ENCODE data around the gene DNLZ. TPM values are rescaled to one million over a fixed set of nuclear protein-coding genes. Genes with fewer than 3 reads are reported as not detected.

The DNLZ gene
- total RNA-seq, 1 experiment from 2014 or later: 26.5 TPM

DNA sequence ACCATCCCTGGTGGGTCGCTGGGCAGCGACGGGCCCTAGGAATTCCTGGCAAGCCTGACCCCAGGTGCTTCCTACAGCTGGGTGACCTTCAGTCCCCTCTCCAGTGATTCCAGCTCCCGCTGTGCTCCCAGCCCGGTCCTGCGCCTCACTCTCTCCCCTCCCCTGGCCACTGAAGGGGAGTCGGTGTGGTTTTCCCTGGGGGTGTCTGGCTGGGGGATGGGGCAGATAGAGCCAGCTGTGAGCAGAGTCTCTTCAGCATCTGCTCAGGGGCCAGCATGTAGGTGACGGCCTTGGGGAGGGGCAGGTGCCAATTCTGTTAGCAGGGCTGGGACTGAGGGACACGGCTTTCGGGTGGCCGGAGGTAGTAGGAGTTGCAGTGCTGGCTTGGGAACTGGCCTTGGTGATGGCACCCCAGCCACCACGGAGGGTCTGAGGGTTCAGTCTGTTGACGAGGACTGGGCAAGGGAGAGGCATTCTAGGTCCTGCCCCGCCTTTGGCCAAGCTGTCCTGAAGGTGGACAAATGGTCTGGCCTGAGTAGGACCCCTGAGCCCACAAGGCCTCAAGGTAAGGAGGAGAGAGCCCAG, 33.0 kb downstream of the DNLZ start:
- TF ChIP-seq, protein P1, sequence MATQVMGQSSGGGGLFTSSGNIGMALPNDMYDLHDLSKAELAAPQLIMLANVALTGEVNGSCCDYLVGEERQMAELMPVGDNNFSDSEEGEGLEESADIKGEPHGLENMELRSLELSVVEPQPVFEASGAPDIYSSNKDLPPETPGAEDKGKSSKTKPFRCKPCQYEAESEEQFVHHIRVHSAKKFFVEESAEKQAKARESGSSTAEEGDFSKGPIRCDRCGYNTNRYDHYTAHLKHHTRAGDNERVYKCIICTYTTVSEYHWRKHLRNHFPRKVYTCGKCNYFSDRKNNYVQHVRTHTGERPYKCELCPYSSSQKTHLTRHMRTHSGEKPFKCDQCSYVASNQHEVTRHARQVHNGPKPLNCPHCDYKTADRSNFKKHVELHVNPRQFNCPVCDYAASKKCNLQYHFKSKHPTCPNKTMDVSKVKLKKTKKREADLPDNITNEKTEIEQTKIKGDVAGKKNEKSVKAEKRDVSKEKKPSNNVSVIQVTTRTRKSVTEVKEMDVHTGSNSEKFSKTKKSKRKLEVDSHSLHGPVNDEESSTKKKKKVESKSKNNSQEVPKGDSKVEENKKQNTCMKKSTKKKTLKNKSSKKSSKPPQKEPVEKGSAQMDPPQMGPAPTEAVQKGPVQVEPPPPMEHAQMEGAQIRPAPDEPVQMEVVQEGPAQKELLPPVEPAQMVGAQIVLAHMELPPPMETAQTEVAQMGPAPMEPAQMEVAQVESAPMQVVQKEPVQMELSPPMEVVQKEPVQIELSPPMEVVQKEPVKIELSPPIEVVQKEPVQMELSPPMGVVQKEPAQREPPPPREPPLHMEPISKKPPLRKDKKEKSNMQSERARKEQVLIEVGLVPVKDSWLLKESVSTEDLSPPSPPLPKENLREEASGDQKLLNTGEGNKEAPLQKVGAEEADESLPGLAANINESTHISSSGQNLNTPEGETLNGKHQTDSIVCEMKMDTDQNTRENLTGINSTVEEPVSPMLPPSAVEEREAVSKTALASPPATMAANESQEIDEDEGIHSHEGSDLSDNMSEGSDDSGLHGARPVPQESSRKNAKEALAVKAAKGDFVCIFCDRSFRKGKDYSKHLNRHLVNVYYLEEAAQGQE (IDR thresholded peaks at IDR 0.05; ENCODE audit: insufficient read depth in 1 of 2, low read depth in 2 of 2, low read length in 1 of 2): no peak
- TF ChIP-seq SIN3A (IDR thresholded peaks at IDR 0.05; ENCODE audit: borderline replicate concordance, insufficient read depth, low read depth, low read length): no peak
- TF ChIP-seq, protein P2, sequence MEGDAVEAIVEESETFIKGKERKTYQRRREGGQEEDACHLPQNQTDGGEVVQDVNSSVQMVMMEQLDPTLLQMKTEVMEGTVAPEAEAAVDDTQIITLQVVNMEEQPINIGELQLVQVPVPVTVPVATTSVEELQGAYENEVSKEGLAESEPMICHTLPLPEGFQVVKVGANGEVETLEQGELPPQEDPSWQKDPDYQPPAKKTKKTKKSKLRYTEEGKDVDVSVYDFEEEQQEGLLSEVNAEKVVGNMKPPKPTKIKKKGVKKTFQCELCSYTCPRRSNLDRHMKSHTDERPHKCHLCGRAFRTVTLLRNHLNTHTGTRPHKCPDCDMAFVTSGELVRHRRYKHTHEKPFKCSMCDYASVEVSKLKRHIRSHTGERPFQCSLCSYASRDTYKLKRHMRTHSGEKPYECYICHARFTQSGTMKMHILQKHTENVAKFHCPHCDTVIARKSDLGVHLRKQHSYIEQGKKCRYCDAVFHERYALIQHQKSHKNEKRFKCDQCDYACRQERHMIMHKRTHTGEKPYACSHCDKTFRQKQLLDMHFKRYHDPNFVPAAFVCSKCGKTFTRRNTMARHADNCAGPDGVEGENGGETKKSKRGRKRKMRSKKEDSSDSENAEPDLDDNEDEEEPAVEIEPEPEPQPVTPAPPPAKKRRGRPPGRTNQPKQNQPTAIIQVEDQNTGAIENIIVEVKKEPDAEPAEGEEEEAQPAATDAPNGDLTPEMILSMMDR (IDR thresholded peaks at IDR 0.05): no peak
- no peak for TF ChIP-seq POLR2AphosphoS5 (IDR thresholded peaks at IDR 0.05; ENCODE audit: low read depth, low read length)
- TF ChIP-seq TCF7L2 (IDR thresholded peaks at IDR 0.05; ENCODE audit: low read depth, low read length): no peak
- intact Hi-C loops (cut with micrococcal nuclease; ENCODE audit: unreplicated experiment) (no loop called here), in situ Hi-C loops (cut with HindIII; ENCODE audit: low pct_unique_long_range_greater_than_20kb, low sequenced_read_pairs) (no loop called here)
- Histone ChIP-seq H3K4me1 (ENCODE audit: control insufficient read depth, insufficient read depth, low read length) (no peaks in the 10 kb centered on the region; the same call in 1 of the 2 replicates), H3K4me3 (ENCODE audit: low read depth in 2 of 2, low read length in 2 of 2) (no peak overlapping the region), H3K27ac (ENCODE audit: low read length) (no peak overlapping the region), H3K36me3 (ENCODE audit: control insufficient read depth, insufficient read depth, low read length) (no peaks in the 10 kb centered on the region; the same call in 1 of the 2 replicates), H3K9me3 (ENCODE audit: control insufficient read depth, insufficient read depth, low read depth, low read length) (no peaks in the 10 kb centered on the region), H3K27me3 (ENCODE audit: control insufficient read depth, insufficient read depth, low read length) (no peaks in the 10 kb centered on the region)
- ATAC-seq: no peak
- ChIA-PET POLR2A (no interaction called here), CTCF (no interaction called here)
- no peak for DNase-seq (ENCODE audit: low read depth, low spot score)
- no TSS peak for BruUV-seq (replicated peaks)

DNA sequence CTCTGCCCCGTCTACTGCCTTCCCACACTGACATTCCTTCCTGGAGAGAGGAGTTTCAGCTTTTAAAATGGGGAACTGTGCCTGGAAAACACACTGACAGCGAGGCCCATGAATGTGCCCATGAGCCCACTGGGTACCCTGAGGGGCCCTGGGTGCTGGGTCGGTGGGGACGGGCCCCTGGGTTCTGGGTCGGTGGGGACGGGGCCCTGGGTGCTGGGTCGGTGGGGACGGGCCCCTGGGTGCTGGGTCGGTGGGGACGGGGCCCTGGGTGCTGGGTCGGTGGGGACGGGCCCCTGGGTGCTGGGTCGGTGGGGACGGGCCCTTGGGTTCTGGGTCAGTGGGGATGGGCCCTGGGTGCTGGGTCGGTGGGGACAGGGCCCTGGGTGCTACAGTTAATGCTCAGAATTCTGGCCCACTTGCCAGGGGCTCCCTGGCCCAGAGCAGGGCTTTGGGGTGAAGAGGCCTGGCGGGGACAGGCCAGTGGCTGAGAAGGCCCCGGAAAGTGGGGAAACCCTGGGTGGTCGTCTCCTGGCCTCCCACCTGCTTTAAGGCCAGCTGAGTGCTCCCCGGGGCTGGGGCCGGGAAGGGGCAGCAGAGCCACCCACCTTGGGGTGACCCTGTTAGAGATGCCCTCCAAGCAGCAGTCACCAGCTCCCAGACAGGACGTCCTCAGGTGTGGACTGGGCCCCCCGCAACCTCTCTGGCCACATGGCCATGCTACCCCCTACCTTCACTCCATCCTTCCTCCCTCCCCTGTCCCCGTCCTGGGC, 33.7 kb downstream of the DNLZ start:
- ATAC-seq (no peak), DNase-seq (ENCODE audit: low read depth, low spot score) (no peak)
- Histone ChIP-seq H3K4me3 (ENCODE audit: low read depth in 2 of 2, low read length in 2 of 2) (no peak overlapping the region), H3K36me3 (ENCODE audit: control insufficient read depth, insufficient read depth, low read length) (no peaks in the 10 kb centered on the region; the same call in 1 of the 2 replicates), H3K4me1 (ENCODE audit: control insufficient read depth, insufficient read depth, low read length) (no peaks in the 10 kb centered on the region; the same call in 1 of the 2 replicates), H3K27me3 (ENCODE audit: control insufficient read depth, insufficient read depth, low read length) (no peaks in the 10 kb centered on the region), H3K27ac (ENCODE audit: low read length) (no peak overlapping the region), H3K9me3 (ENCODE audit: control insufficient read depth, insufficient read depth, low read depth, low read length) (no peaks in the 10 kb centered on the region)
- intact Hi-C loops (cut with micrococcal nuclease; ENCODE audit: unreplicated experiment) (no loop called here), in situ Hi-C loops (cut with HindIII; ENCODE audit: low pct_unique_long_range_greater_than_20kb, low sequenced_read_pairs) (no loop called here)
- BruUV-seq (replicated peaks): TSS peak; percentile 89
- TF ChIP-seq, protein P1 (IDR thresholded peaks at IDR 0.05; ENCODE audit: insufficient read depth in 1 of 2, low read depth in 2 of 2, low read length in 1 of 2): no peak
- no peak for TF ChIP-seq SIN3A (IDR thresholded peaks at IDR 0.05; ENCODE audit: borderline replicate concordance, insufficient read depth, low read depth, low read length)
- TF ChIP-seq, protein P2 (IDR thresholded peaks at IDR 0.05): no peak
- no peak for TF ChIP-seq TCF7L2 (IDR thresholded peaks at IDR 0.05; ENCODE audit: low read depth, low read length)
- TF ChIP-seq POLR2AphosphoS5 (IDR thresholded peaks at IDR 0.05; ENCODE audit: low read depth, low read length): no peak
- ChIA-PET POLR2A (interaction anchor here (0.7 kb wide), 1 partner anchor 66 kb away, joined by 3 read pairs; no protein-coding TSS in a partner anchor), CTCF (no interaction called here)
